ENCODE data around the gene PIP5K1B. TPM values are rescaled to one million over a fixed set of nuclear protein-coding genes. Genes with fewer than 3 reads are reported as not detected.
A peak's percentile ranks its signal among the peaks of the same experiment; 100 is the strongest.

Gene PIP5K1B
- total RNA-seq, 2 experiments from 2014 or later: 0.13 to 0.16 TPM

DNA sequence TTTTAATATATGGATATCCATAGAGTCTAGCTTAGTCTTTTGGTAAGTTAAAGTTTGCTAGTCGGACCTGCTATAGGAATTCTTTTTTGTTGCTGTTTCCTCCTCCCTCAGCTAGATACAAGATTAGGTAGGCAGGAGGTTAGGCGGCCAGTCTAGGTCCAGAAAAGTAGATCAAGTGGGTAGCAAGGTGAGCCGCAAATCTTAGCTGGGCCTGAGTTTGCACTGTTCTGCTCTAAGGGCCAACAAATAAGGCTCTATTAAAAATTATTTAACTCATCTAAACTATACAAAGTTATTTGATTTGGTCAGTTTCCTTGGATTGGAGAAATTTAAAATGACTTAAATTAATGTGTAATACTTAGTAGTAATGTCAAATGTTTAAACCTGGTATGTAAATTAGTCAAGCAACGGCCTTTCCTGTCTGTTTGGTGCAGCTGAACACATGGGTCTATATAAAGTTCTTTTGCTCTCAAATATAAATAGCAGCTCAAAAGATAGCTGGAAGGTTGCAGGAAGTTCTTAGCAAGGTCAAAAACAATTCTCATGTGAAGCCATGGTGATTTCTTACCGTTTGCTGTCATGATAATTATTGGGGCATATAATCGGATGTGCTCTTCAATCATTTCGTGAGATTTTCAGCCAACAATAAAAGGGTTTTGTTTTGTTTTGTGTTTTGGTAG, 236.9 kb downstream of the PIP5K1B start:
- Mint-ChIP-seq H3K9me3 (ENCODE audit: insufficient read depth) (no peaks in the 10 kb centered on the region), H3K4me1 (ENCODE audit: low read depth) (no peaks in the 10 kb centered on the region), H3K27me3 (ENCODE audit: low read depth) (peaks cover 33% of the 10 kb centered on the region), H3K36me3 (ENCODE audit: low read depth) (no peaks in the 10 kb centered on the region), H3K4me3 (no peak overlapping the region), H3K27ac (no peak overlapping the region)
- ChIA-PET POLR2A (no interaction called here), CTCF (interaction anchor here (0.6 kb wide), 1 partner anchor 318 kb away, joined by 3 read pairs; no protein-coding TSS in a partner anchor)
- DNase-seq (no peak), ATAC-seq (no peak)

DNA sequence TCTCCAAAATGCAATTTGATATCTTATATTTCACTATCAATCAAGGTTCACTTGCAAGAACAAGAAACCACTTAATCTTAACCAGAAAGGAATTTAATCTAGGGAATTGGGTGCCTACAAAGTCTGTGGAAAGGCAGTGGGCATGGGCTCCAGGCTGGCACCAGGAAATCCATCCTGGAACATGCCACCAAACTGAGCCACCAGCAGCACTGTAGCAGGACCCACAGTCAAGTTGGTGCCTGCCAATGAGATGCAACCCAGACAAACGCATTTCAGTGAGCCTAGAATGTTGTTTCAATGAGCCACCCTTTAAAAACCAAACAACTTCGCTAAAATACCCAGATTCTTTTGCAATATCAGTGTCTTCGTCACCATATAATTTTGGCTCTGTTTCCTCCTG, 237.8 kb downstream of the PIP5K1B start:
- ChIA-PET CTCF (interaction anchor here (0.6 kb wide), 1 partner anchor 58 kb away, joined by 3 read pairs; no protein-coding TSS in a partner anchor), POLR2A (no interaction called here)
- Mint-ChIP-seq H3K27ac (no peak overlapping the region), H3K9me3 (ENCODE audit: insufficient read depth) (no peaks in the 10 kb centered on the region), H3K36me3 (ENCODE audit: low read depth) (no peaks in the 10 kb centered on the region), H3K4me3 (no peak overlapping the region), H3K27me3 (ENCODE audit: low read depth) (peaks cover 26% of the 10 kb centered on the region), H3K4me1 (ENCODE audit: low read depth) (no peaks in the 10 kb centered on the region)
- no peak for DNase-seq
- ATAC-seq: no peak

DNA sequence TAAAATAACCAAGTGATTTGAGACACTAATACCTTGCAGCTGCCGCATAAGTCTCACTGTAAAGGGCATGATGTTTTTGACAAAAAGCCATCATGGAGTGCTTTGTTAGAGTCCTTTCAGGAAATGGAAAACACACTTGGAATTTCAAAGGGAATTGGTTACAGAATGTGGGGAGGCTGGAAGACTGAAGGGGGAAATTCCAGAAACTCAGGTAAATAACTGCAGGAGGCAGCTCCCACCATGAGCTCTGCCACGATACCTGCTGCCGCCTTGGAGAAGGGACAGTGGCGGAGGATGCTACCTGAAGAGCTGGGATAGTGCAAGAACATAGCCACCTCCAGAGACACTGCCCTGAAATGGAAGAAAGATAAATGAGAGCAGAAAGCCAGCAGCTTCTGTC, 242.0 kb downstream of the PIP5K1B start:
- POLR2A ChIA-PET: no interaction called here
- no peak overlapping the region for H3K27ac Mint-ChIP-seq

DNA sequence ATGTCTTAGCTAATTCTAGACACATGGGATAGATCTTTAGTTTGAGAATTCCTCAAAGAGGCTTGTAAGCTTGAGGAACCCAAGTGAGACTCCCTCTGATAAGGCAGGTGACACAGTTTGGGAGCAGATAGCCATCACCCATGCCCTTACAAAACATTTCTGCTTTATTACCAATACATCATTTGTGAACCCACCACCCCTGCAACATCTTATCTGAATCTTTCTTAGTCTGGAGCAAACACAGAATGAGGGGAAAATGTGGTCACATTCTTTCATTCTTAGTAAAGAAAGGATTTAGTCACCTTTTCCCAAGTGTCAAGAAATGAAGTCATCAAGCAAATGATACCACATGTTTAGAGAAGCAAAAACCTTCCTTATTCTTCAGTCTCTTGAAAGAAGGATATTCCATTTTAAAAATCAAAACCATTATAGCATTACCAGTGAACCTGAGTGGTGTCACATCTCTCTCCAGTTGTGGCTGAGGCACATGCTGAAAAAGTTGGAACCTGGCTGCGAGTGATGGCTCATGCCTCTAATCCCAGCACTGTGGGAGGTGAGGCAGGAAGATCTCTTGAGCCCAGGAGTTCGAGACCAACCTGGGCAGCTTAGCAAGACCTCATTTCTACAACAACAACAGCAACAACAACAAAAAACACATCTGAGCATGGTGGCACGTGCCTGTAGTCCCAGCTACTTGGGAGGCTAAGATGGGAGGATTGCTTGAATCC, 243.0 kb downstream of the PIP5K1B start:
- no peak for ATAC-seq
- ChIA-PET POLR2A (no interaction called here), CTCF (interaction anchor here (1.2 to 3.3 kb wide), 3 partner anchors 28 to 48 kb away, joined by 3 to 14 read pairs (median 6); no protein-coding TSS in a partner anchor)
- Mint-ChIP-seq H3K9me3 (ENCODE audit: insufficient read depth) (no peaks in the 10 kb centered on the region), H3K27ac (no peak overlapping the region), H3K36me3 (ENCODE audit: low read depth) (no peaks in the 10 kb centered on the region), H3K27me3 (ENCODE audit: low read depth) (peaks cover 12% of the 10 kb centered on the region), H3K4me1 (ENCODE audit: low read depth) (peaks cover 2% of the 10 kb centered on the region), H3K4me3 (no peak overlapping the region)
- no peak for DNase-seq

More for the DNA sequence above, 242.0 kb downstream of the PIP5K1B start:
- H3K4me1 Mint-ChIP-seq (ENCODE audit: low read depth): no peaks in the 10 kb centered on the region
- no peaks in the 10 kb centered on the region for H3K9me3 Mint-ChIP-seq (ENCODE audit: insufficient read depth)
- peaks cover 11% of the 10 kb centered on the region for H3K27me3 Mint-ChIP-seq (ENCODE audit: low read depth)
- CTCF ChIA-PET: interaction anchor here (0.9 kb wide), 1 partner anchor 35 kb away, joined by 3 read pairs; no protein-coding TSS in a partner anchor
- no peak overlapping the region for H3K4me3 Mint-ChIP-seq
- DNase-seq: no peak
- no peak for ATAC-seq
- H3K36me3 Mint-ChIP-seq (ENCODE audit: low read depth): no peaks in the 10 kb centered on the region

DNA sequence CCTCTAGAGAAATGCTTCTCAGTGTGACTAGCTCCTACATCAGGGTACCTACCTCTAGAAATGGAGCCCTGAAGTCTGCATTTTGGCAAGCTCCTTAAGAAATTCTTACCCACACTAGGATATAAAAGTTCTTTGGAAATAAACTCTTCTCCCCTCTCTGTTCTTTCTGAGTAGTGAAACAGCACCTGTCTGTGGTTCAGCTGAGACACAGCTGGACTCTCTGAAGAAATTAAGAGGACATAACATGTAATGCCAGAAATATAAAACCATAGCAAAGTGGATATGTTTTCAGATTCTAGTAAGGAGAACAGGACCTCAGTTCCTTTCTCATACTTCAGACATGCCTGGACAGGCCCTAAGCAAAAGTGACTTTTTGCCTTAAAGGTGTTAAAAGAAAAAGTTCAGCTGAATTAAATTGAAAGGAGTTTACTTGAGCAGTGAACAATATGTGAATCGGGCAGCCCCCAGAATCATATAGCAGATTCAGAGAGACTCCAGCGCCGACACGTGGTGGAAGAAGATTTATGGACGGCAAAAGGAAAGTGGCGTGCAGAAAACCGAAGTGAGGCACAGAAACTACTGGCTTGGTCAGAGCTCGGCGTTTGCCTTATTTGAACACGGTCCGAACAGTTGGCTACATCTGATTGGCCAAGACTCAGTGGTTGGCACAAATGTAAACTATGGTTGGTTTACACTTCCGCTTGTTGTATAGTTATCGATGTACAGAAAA, 244.4 kb downstream of the PIP5K1B start:
- Mint-ChIP-seq H3K4me1 (ENCODE audit: low read depth) (peaks cover 2% of the 10 kb centered on the region), H3K27me3 (ENCODE audit: low read depth) (peaks cover 10% of the 10 kb centered on the region), H3K9me3 (ENCODE audit: insufficient read depth) (no peaks in the 10 kb centered on the region), H3K4me3 (no peak overlapping the region), H3K27ac (no peak overlapping the region), H3K36me3 (ENCODE audit: low read depth) (no peaks in the 10 kb centered on the region)
- ATAC-seq (no peak), DNase-seq (peak; percentile 33)
- ChIA-PET POLR2A (no interaction called here), CTCF (interaction anchor here (0.8 to 3.3 kb wide), 16 partner anchors 14 to 381 kb away, joined by 3 to 14 read pairs (median 3); no protein-coding TSS in a partner anchor)

DNA sequence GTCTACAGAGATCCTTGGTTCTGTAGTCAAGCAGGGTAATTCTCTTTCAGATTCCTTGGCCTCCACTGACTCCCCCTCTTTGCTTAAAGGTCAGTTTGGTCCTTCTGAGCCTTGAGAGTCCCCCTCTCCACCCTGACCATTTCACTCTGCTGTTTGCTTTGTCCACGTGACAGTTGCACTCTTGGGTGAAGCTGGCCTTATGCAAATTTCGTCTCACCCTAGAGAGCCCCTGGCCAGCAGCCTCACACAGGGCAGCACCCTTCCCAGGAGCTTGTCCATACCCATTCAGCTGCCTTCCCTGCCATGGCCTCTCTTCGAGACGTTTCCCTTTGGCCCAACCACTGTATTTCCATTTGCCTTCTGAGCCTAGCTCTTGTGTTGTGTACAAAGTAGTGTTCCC, 245.1 kb downstream of the PIP5K1B start:
- no peak overlapping the region for H3K4me3 Mint-ChIP-seq
- CTCF ChIA-PET: interaction anchor here (0.8 to 3.3 kb wide), 13 partner anchors 17 to 382 kb away, joined by 3 to 14 read pairs (median 3); no protein-coding TSS in a partner anchor
- DNase-seq (no peak), ATAC-seq (no peak)
- no peaks in the 10 kb centered on the region for H3K36me3 Mint-ChIP-seq (ENCODE audit: low read depth)
- H3K27me3 Mint-ChIP-seq (ENCODE audit: low read depth): peaks cover 8% of the 10 kb centered on the region
- H3K9me3 Mint-ChIP-seq (ENCODE audit: insufficient read depth): no peaks in the 10 kb centered on the region
- H3K4me1 Mint-ChIP-seq (ENCODE audit: low read depth): peaks cover 5% of the 10 kb centered on the region
- POLR2A ChIA-PET: no interaction called here
- no peak overlapping the region for H3K27ac Mint-ChIP-seq

DNA sequence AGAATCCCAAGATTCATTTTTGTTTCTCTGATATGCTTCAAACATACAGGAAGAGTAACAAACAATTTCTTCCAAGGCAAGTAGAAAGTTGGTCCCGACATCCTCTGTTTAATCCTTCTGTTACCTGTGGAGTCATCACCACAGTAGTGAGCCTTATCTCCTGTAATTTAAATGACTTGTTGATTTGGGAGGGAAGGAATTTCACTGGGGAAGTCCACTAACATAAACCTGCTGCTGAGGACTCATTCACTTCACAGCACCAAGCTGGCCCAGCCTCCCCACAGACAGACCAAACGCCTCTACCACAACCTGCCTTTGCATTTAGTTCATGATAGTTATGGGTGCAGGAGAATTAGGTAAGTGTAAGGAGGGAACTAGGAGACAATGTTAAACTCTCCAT, 245.6 kb downstream of the PIP5K1B start:
- peaks cover 8% of the 10 kb centered on the region for H3K4me1 Mint-ChIP-seq (ENCODE audit: low read depth)
- POLR2A ChIA-PET: no interaction called here
- CTCF ChIA-PET: interaction anchor here (0.9 to 3.3 kb wide), 7 partner anchors 14 to 243 kb away, joined by 3 to 14 read pairs (median 3); a partner anchor contains a TSS
- no peak overlapping the region for H3K27ac Mint-ChIP-seq
- no peak for ATAC-seq
- DNase-seq: no peak
- no peaks in the 10 kb centered on the region for H3K36me3 Mint-ChIP-seq (ENCODE audit: low read depth)
- H3K27me3 Mint-ChIP-seq (ENCODE audit: low read depth): peaks cover 10% of the 10 kb centered on the region
- H3K9me3 Mint-ChIP-seq (ENCODE audit: insufficient read depth): no peaks in the 10 kb centered on the region
- no peak overlapping the region for H3K4me3 Mint-ChIP-seq

DNA sequence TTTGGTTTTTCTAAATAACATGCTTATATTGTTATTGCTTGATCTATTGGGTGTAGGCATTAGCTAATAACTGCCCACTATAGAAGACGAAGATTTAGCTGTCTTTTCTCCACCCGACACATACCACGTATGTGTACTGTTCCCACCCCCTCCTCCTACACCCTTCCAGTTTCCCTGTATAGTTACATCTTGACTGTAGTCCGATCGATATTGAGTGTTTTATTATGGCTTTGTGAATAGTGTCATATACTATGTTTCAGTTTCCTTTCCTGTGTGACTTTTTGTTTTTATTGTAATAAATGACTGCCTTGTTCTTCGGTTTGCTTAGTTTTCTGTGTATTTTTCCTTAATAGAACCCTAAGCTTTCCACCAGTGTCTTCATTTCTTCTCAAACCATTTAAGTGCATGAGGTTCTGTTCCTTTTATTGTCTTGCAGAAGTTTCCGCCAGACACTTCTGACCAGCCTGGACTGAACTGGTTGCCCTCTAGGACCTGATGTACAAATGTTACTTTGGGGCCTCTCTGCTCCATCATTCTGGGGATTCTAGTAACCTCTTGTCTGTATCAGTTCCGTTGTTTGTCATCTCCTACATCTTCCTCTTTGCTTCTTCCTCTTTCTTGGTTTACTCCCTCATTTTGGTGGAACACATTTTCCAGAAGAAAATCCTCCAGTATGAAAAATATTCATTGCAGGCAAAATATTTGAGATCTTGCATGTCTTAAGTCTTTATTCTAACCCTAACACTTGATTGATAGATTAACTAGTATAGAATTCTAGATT, 247.0 kb downstream of the PIP5K1B start:
- Mint-ChIP-seq H3K4me3 (no peak overlapping the region), H3K27ac (no peak overlapping the region), H3K4me1 (ENCODE audit: low read depth) (peaks cover 8% of the 10 kb centered on the region), H3K9me3 (ENCODE audit: insufficient read depth) (no peaks in the 10 kb centered on the region), H3K36me3 (ENCODE audit: low read depth) (no peaks in the 10 kb centered on the region), H3K27me3 (ENCODE audit: low read depth) (peaks cover 6% of the 10 kb centered on the region)
- no peak for DNase-seq
- POLR2A ChIA-PET: no interaction called here
- no peak for ATAC-seq
- CTCF ChIA-PET: interaction anchor here (0.9 to 1.7 kb wide), 5 partner anchors 12 to 394 kb away, joined by 3 to 6 read pairs (median 4); a partner anchor contains a TSS

DNA sequence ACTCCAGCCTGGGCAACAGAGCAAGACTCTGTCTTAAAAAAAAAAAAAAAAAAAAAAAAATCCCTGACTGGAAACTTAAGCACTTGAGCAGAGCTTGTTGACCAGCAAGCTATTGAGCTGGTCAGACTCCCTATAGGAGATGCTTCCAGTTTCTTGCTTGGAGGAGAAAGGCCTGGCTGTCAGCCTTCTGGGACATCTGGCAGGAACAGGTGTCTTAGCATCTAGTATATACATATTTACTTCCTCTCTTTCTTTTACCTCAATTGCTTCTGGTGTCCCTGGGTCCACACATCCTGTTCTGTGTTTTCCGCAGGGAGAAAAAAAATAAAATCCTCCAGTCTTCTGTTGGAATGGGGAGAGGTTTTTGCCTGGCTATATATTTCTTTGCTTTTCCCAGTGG, 248.7 kb downstream of the PIP5K1B start:
- no peaks in the 10 kb centered on the region for H3K9me3 Mint-ChIP-seq (ENCODE audit: insufficient read depth)
- H3K27ac Mint-ChIP-seq: no peak overlapping the region
- DNase-seq (no peak), ATAC-seq (no peak)
- CTCF ChIA-PET: interaction anchor here (2.4 to 2.8 kb wide), 2 partner anchors 10 to 46 kb away, joined by 8 to 13 read pairs; no protein-coding TSS in a partner anchor
- H3K4me1 Mint-ChIP-seq (ENCODE audit: low read depth): peaks cover 8% of the 10 kb centered on the region
- H3K27me3 Mint-ChIP-seq (ENCODE audit: low read depth): peaks cover 5% of the 10 kb centered on the region
- no peaks in the 10 kb centered on the region for H3K36me3 Mint-ChIP-seq (ENCODE audit: low read depth)
- POLR2A ChIA-PET: no interaction called here
- no peak overlapping the region for H3K4me3 Mint-ChIP-seq

DNA sequence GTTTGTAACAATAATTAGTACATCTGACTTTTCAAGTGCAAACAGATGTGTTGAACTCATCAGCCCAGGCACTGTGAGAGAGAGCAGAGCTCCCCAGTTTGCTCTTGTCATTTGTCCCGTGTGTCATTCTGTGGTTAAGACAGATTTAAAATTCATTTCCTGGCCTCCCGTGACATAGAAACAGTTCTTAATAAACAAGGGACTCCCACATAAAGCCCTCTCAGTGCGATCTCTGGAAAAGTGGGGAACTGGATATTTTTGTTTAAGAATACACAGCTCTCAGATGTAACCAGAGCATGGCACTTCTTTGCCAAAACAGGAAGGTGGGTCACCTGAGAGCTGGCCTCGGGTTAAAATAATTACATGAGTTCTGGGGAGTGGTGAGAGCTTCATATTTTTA, 250.3 kb downstream of the PIP5K1B start:
- DNase-seq: no peak
- ChIA-PET CTCF (interaction anchor here (1.3 to 2.8 kb wide), 4 partner anchors 9 to 80 kb away, joined by 4 to 13 read pairs (median 6); partner anchors contain the start of gene FXN), POLR2A (no interaction called here)
- Mint-ChIP-seq H3K9me3 (ENCODE audit: insufficient read depth) (no peaks in the 10 kb centered on the region), H3K4me3 (no peak overlapping the region), H3K36me3 (ENCODE audit: low read depth) (no peaks in the 10 kb centered on the region), H3K4me1 (ENCODE audit: low read depth) (peaks cover 8% of the 10 kb centered on the region), H3K27ac (no peak overlapping the region), H3K27me3 (ENCODE audit: low read depth) (peaks cover 11% of the 10 kb centered on the region)
- ATAC-seq: no peak

DNA sequence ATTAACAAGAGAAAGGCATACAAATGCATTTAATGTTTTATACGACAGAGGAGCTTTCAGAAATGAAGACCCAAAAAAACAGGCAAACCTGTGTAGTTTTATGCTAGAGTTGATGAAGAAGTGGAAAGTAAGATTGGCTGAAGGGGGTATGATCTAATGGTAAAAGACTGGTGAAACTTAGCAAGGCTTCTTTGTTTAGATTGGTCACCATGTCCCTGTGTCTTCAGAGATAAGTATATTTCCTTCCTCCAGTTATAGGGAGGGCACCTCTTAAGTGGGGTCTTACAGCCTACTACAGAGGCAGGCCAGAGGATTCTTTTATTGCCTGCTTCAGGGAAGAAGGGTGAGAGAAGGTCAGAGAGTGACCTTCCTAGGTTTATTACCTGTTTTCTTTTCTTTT, 252.4 kb downstream of the PIP5K1B start:
- Mint-ChIP-seq H3K27me3 (ENCODE audit: low read depth) (peaks cover 13% of the 10 kb centered on the region), H3K4me1 (ENCODE audit: low read depth) (peaks cover 6% of the 10 kb centered on the region), H3K36me3 (ENCODE audit: low read depth) (no peaks in the 10 kb centered on the region), H3K27ac (no peak overlapping the region), H3K9me3 (ENCODE audit: insufficient read depth) (no peaks in the 10 kb centered on the region), H3K4me3 (no peak overlapping the region)
- POLR2A ChIA-PET: no interaction called here
- CTCF ChIA-PET: interaction anchor here (1.0 kb wide), 1 partner anchor 42 kb away, joined by 3 read pairs; no protein-coding TSS in a partner anchor
- DNase-seq (no peak), ATAC-seq (no peak)

Measured in activated CD8-positive, alpha-beta T cell treated with anti-CD3 and anti-CD28 coated beads, Interleukin-2, amount 10 ng/mL, durations not matched to agents 7 days and 5 days (primary cell).